HUES6 (cell line): ENCODE data around the gene POU5F1.
"Not testable (repeated sequence)": the region's sequence is repeated elsewhere in the genome, so short reads cannot be mapped to it uniquely, and the experiment has no call there.

Experiments
- H3K27ac ChIP-seq: 2 replicates; pipeline ENCODE4 v1.7.0; 2013; ENCODE audit warnings: low read depth, mild to moderate bottlenecking, low read length, inconsistent platforms
- H3K27me3 ChIP-seq: 2 replicates; pipeline ENCODE4 v1.6.1; 2013; ENCODE audit warnings: low read length; ENCODE audit not compliant: control insufficient read depth, insufficient read depth
- H3K36me3 ChIP-seq: 2 replicates; pipeline ENCODE4 v1.6.1; 2013; ENCODE audit warnings: low read length; ENCODE audit not compliant: control insufficient read depth, insufficient read depth
- H3K4me1 ChIP-seq: 2 replicates; pipeline ENCODE4 v1.6.1; 2013; ENCODE audit warnings: low read length; ENCODE audit not compliant: control insufficient read depth, insufficient read depth
- H3K4me3 ChIP-seq: 2 replicates; pipeline ENCODE4 v1.5.1; 2013; ENCODE audit warnings: low read depth, low read length
- H3K9ac ChIP-seq: one replicate; pipeline ENCODE4 v1.6.1; 2013; ENCODE audit warnings: mild to moderate bottlenecking, low read length
- H3K9me3 ChIP-seq: 2 replicates; pipeline ENCODE4 v1.6.1; 2013; ENCODE audit warnings: low read depth, low read length; ENCODE audit not compliant: control insufficient read depth, insufficient read depth

The POU5F1 gene

GRCh38 chr6:31174378-31174777, 3.9 kb upstream of the POU5F1 start:
- H3K27me3 ChIP-seq, result peaks cover 3% of the 10 kb centered on the region; the same call in 1 of the 2 replicates
- H3K4me3 ChIP-seq, result no peak overlapping the region; the same call in 1 of the 2 replicates
- peak overlapping the region; percentile 96; the same call in 1 of the 2 replicates for H3K27ac ChIP-seq
- 0 out of 2 replicates have a peak, but pooled peaks cover 1% of the 10 kb centered on the region for H3K36me3 ChIP-seq
- H3K9ac ChIP-seq, result peak overlapping the region; percentile 97
- peaks cover 54% of the 10 kb centered on the region for H3K4me1 ChIP-seq
- no peaks in the 10 kb centered on the region for H3K9me3 ChIP-seq

GRCh38 chr6:31173406-31173805, 2.9 kb upstream of the POU5F1 start:
- Histone ChIP-seq H3K9ac (peak overlapping the region; percentile 97), H3K9me3 (no peaks in the 10 kb centered on the region), H3K36me3 (peaks cover 11% of the 10 kb centered on the region), H3K27me3 (peaks cover 7% of the 10 kb centered on the region; the same call in 1 of the 2 replicates), H3K4me1 (peaks cover 54% of the 10 kb centered on the region), H3K4me3 (peak overlapping the region; percentile 72), H3K27ac (peak overlapping the region; percentile 96)

GRCh38 chr6:31172973-31173384, 2.5 kb upstream of the POU5F1 start:
- Histone ChIP-seq H3K27ac (peak overlapping the region; percentile 96), H3K36me3 (peaks cover 13% of the 10 kb centered on the region), H3K4me1 (peaks cover 53% of the 10 kb centered on the region), H3K9me3 (no peaks in the 10 kb centered on the region), H3K27me3 (peaks cover 8% of the 10 kb centered on the region; the same call in 1 of the 2 replicates), H3K4me3 (peak overlapping the region; percentile 72), H3K9ac (peak overlapping the region; percentile 97)

GRCh38 chr6:31171931-31172905, 1.7 kb upstream of the POU5F1 start:
- H3K4me1 ChIP-seq, result peaks cover 50% of the 10 kb centered on the region
- H3K4me3 ChIP-seq, result peak overlapping the region; percentile 72
- H3K27ac ChIP-seq, result peak overlapping the region; percentile 96
- no peaks in the 10 kb centered on the region for H3K9me3 ChIP-seq
- H3K27me3 ChIP-seq, result peaks cover 8% of the 10 kb centered on the region; the same call in 1 of the 2 replicates
- H3K36me3 ChIP-seq, result peaks cover 18% of the 10 kb centered on the region
- H3K9ac ChIP-seq, result peak overlapping the region; percentile 97

GRCh38 chr6:31170987-31171671, 647 bp upstream of the POU5F1 start:
- peaks cover 52% of the 10 kb centered on the region for H3K4me1 ChIP-seq
- peak overlapping the region; percentile 95 for H3K9ac ChIP-seq
- H3K36me3 ChIP-seq, result peaks cover 24% of the 10 kb centered on the region
- H3K9me3 ChIP-seq, result no peaks in the 10 kb centered on the region
- H3K4me3 ChIP-seq, result peak overlapping the region; percentile 72
- H3K27ac ChIP-seq, result peak overlapping the region; percentile 96
- H3K27me3 ChIP-seq, result peaks cover 8% of the 10 kb centered on the region; the same call in 1 of the 2 replicates

GRCh38 chr6:31169858-31170599, 453 bp downstream of the POU5F1 start:
- H3K9me3 ChIP-seq, H3K27me3 ChIP-seq: not testable (repeated sequence)
- H3K4me1 ChIP-seq, result peaks cover 44% of the 10 kb centered on the region
- H3K36me3 ChIP-seq, result peaks cover 35% of the 10 kb centered on the region
- peak overlapping the region; percentile 93; the same call in 1 of the 2 replicates for H3K27ac ChIP-seq
- H3K4me3 ChIP-seq, result peak overlapping the region; percentile 72
- H3K9ac ChIP-seq, result peak overlapping the region; percentile 95

- Histone ChIP-seq H3K36me3 (peaks cover 40% of the 10 kb centered on the region), H3K4me1 (peaks cover 36% of the 10 kb centered on the region), H3K9me3 (no peaks in the 10 kb centered on the region), H3K4me3 (peak overlapping the region; percentile 72), H3K9ac (peak overlapping the region; percentile 95), H3K27ac (peak overlapping the region; percentile 93; the same call in 1 of the 2 replicates), H3K27me3 (peaks cover 8% of the 10 kb centered on the region; the same call in 1 of the 2 replicates)
These were observed 1.2 kb downstream of the POU5F1 start for GRCh38 chr6:31169123-31169857.

GRCh38 chr6:31168606-31169005, 1.9 kb downstream of the POU5F1 start:
- peaks cover 30% of the 10 kb centered on the region for H3K4me1 ChIP-seq
- H3K9ac ChIP-seq, result peak overlapping the region; percentile 95
- H3K36me3 ChIP-seq, result peaks cover 46% of the 10 kb centered on the region
- peaks cover 8% of the 10 kb centered on the region; the same call in 1 of the 2 replicates for H3K27me3 ChIP-seq
- no peaks in the 10 kb centered on the region for H3K9me3 ChIP-seq
- peak overlapping the region; percentile 93 for H3K27ac ChIP-seq
- peak overlapping the region; percentile 72 for H3K4me3 ChIP-seq

- Histone ChIP-seq H3K9ac (no peak overlapping the region), H3K36me3 (peaks cover 65% of the 10 kb centered on the region), H3K4me3 (0 out of 2 replicates have a peak overlapping the region, but pooled peaks have one; percentile 12), H3K27ac (no peak overlapping the region), H3K9me3 (no peaks in the 10 kb centered on the region), H3K4me1 (peaks cover 22% of the 10 kb centered on the region), H3K27me3 (peaks cover 8% of the 10 kb centered on the region; the same call in 1 of the 2 replicates)
These were observed 4.5 kb downstream of the POU5F1 start for GRCh38 chr6:31165986-31166385.
